ENCODE data around the gene ADGRV1.

DNA sequence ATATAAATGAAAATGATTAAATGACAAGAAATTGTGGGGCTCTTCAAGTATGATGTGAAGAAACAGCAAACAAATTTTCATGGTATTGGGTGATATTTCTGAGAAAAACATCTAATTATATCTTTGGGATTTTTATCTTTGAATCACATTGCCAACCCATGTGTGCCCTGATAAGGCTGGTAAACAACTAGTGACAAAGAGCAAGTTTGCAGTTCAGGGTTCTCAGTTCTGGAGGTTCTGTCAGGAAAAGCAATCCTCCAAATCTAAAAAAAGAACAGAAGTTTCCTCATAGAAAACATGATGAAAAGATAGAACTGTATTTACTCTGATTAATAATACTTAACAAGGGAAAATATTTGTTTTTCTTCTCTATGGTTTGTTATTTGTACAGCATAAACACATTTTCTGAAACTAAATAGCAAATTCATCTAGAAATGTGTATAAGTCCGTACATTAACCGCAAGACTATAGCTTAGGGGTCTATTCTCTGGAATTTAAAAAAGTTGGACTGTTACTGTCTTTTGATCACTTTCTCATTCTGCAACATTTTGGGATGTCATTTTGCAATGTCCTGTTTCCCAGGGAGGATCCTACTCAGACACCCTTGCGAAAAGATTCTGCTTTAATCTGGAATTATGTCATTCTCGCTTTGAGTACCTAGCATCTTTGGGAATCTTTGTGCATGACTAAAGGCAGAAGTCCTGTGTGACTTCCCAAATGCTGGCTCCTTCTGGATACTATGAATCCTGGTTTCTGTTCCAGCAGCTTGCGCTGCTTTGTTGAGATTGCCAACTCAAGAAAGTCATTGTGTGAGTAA lies 308.5 kb downstream of the ADGRV1 start:
- no peak for TF ChIP-seq MXI1 (conservative IDR thresholded peaks at IDR 0.05; ENCODE audit: poor library complexity, severe bottlenecking)
- no peak for TF ChIP-seq POLR2AphosphoS5 (IDR thresholded peaks at IDR 0.05)
- no peak for TF ChIP-seq EZH2 (IDR thresholded peaks at IDR 0.05; ENCODE audit: borderline replicate concordance, insufficient read depth, low read length, poor library complexity, severe bottlenecking)
- TF ChIP-seq EP300 (conservative IDR thresholded peaks at IDR 0.05; ENCODE audit: poor library complexity, severe bottlenecking) = no peak
- no peak for TF ChIP-seq CTCF (IDR thresholded peaks at IDR 0.05; ENCODE audit: poor library complexity, severe bottlenecking)
- no peak for TF ChIP-seq REST (IDR thresholded peaks at IDR 0.05; ENCODE audit: borderline replicate concordance)
- no peak for TF ChIP-seq TAF1 (IDR thresholded peaks at IDR 0.05; ENCODE audit: low read depth)
- TF ChIP-seq RAD21 (conservative IDR thresholded peaks at IDR 0.05) = no peak
- no peak for TF ChIP-seq SMC3 (conservative IDR thresholded peaks at IDR 0.05; ENCODE audit: poor library complexity)

Measured in neural cell (in vitro differentiated cells).